Fibroblast of peridontal ligament (primary cell): ENCODE data around the gene TTLL11.

Source experiments
- DNase-seq: peaks from one replicate; pipeline ENCODE4 v3.0.0-alpha.2; 2010; ENCODE audit errors: extremely low read depth

The TTLL11 gene

GRCh38 chr9:121883281-121884056, 209.6 kb downstream of the TTLL11 start:
- no peak for DNase-seq

- DNase-seq, result no peak
These were observed 211.1 kb downstream of the TTLL11 start for GRCh38 chr9:121881920-121882500.

- no peak for DNase-seq
These were observed 212.7 kb downstream of the TTLL11 start for GRCh38 chr9:121880343-121880898.

- DNase-seq, result no peak
These were observed 214.8 kb downstream of the TTLL11 start for GRCh38 chr9:121878271-121878822.

GRCh38 chr9:121876658-121877271, 216.3 kb downstream of the TTLL11 start:
- peak; percentile 71 for DNase-seq

- no peak for DNase-seq
These were observed 216.9 kb downstream of the TTLL11 start for GRCh38 chr9:121876255-121876654.

- no peak for DNase-seq
These were observed 218.6 kb downstream of the TTLL11 start for GRCh38 chr9:121874524-121874923.

GRCh38 chr9:121871431-121872025, 221.6 kb downstream of the TTLL11 start:
- no peak for DNase-seq

- no peak for DNase-seq
These were observed 222.8 kb downstream of the TTLL11 start for GRCh38 chr9:121870271-121870670.

- peak; percentile 53 for DNase-seq
These were observed 224.5 kb downstream of the TTLL11 start for GRCh38 chr9:121868626-121869025.

GRCh38 chr9:121866927-121867326, 226.2 kb downstream of the TTLL11 start:
- DNase-seq, result no peak

GRCh38 chr9:121865884-121866283, 227.2 kb downstream of the TTLL11 start:
- DNase-seq, result no peak

- no peak for DNase-seq
These were observed 228.0 kb downstream of the TTLL11 start for GRCh38 chr9:121865060-121865459.

- DNase-seq, result no peak
These were observed 229.2 kb downstream of the TTLL11 start for GRCh38 chr9:121863955-121864354.

- DNase-seq, result no peak
These were observed 230.5 kb downstream of the TTLL11 start for GRCh38 chr9:121862371-121863332.

- DNase-seq, result no peak
These were observed 231.5 kb downstream of the TTLL11 start for GRCh38 chr9:121861501-121862180.

- DNase-seq, result peak; percentile 82
These were observed 232.4 kb downstream of the TTLL11 start for GRCh38 chr9:121860744-121861143.

GRCh38 chr9:121860213-121860612, 232.9 kb downstream of the TTLL11 start:
- DNase-seq, result no peak

GRCh38 chr9:121859646-121860045, 233.5 kb downstream of the TTLL11 start:
- DNase-seq, result no peak

GRCh38 chr9:121858788-121859187, 234.3 kb downstream of the TTLL11 start:
- DNase-seq, result no peak
